H1 (cell line): ENCODE results near the gene LIPT2. TPM values are rescaled to one million over a fixed set of nuclear protein-coding genes. Genes with fewer than 3 reads are reported as not detected.

Experiments used
- CTCF ChIA-PET: fragments of 300-600 bp; sonication (Branson Sonifier 250); formaldehyde crosslinking; loops from one replicate; lab custom pipeline; 2021; ENCODE audit not compliant: partially characterized antibody; lab: Charles Lee
- POLR2A ChIA-PET: fragments of 300-600 bp; sonication (Branson Sonifier 250); formaldehyde crosslinking; loops from one replicate; lab custom pipeline; 2021; ENCODE audit warnings: inconsistent platforms; ENCODE audit not compliant: partially characterized antibody; lab: Charles Lee
- DNase-seq, 2 experiments: peaks; one replicate each; pipeline versions ENCODE4 v3.0.0 to v3.0.0-alpha.2; 2010 to 2022; ENCODE audit warnings: low spot score in 2 of 2, low read depth in 1 of 2, mixed read lengths in 1 of 2
- FAIRE-seq: peaks from 2 replicates; lab custom pipeline; 2011; peaks lifted over from hg19 to GRCh38; lab: Jason Lieb, UNC
- H2AFZ ChIP-seq: 2 replicates; pipeline ENCODE4 v1.8.1; 2012; ENCODE audit warnings: low read length, inconsistent platforms
- H2AK5ac ChIP-seq: 2 replicates; pipeline ENCODE4 v1.6.1; 2013; ENCODE audit warnings: low read depth, low read length
- H2BK120ac ChIP-seq: replicated peaks from 2 replicates; pipeline ENCODE3; 2013; ENCODE audit warnings: low read depth, low read length, inconsistent platforms
- H2BK12ac ChIP-seq: 2 replicates; pipeline ENCODE4 v1.6.1; 2013; ENCODE audit warnings: low read depth, low read length
- H2BK15ac ChIP-seq: 2 replicates; pipeline ENCODE4 v1.6.1; 2013; ENCODE audit warnings: low read length
- H2BK20ac ChIP-seq: 2 replicates; pipeline ENCODE4 v1.6.1; 2013; ENCODE audit warnings: low read length
- H2BK5ac ChIP-seq: 2 replicates; pipeline ENCODE4 v1.6.1; 2013; ENCODE audit warnings: low read depth, low read length
- H3K14ac ChIP-seq: 2 replicates; pipeline ENCODE4 v1.6.1; 2013; ENCODE audit warnings: inconsistent platforms; ENCODE audit not compliant: insufficient read length
- H3K18ac ChIP-seq: 2 replicates; pipeline ENCODE4 v1.6.1; 2013; ENCODE audit warnings: low read length; ENCODE audit errors: extremely low read depth
- H3K23ac ChIP-seq: 2 replicates; pipeline ENCODE4 v1.6.1; 2013; ENCODE audit warnings: inconsistent platforms; ENCODE audit not compliant: insufficient read length
- H3K23me2 ChIP-seq: 2 replicates; pipeline ENCODE4 v1.6.1; 2013; ENCODE audit warnings: low read depth, low read length
- H3K27ac ChIP-seq: 2 replicates; pipeline ENCODE4 v1.6.1; 2011; ENCODE audit warnings: low read depth, low read length, inconsistent platforms
- H3K27me3 ChIP-seq, 4 experiments: replicated peaks in 1 of 4; 1 replicate in 1 of 4; 2 replicates in 3 of 4; pipeline versions ENCODE4 v1.6.1 to v1.8.1; 2011 to 2013; ENCODE audit warnings: low read length in 3 of 4, mild to moderate bottlenecking in 3 of 4, inconsistent platforms in 2 of 4, mixed read lengths in 2 of 4, moderate library complexity in 1 of 4; ENCODE audit not compliant: control insufficient read depth in 3 of 4, insufficient read depth in 3 of 4; ENCODE audit errors: extremely low read depth in 1 of 4
- H3K36me3 ChIP-seq, 4 experiments: 2 replicates each; pipeline versions ENCODE4 v1.6.1 to v1.8.1; 2011 to 2013; ENCODE audit warnings: mild to moderate bottlenecking in 4 of 4, low read length in 3 of 4, moderate library complexity in 2 of 4, control low read depth in 1 of 4, inconsistent platforms in 1 of 4; ENCODE audit not compliant: insufficient read depth in 4 of 4, control insufficient read depth in 2 of 4
- H3K4ac ChIP-seq: replicated peaks from 2 replicates; pipeline ENCODE3; 2013; ENCODE audit warnings: low read length, low read depth, mixed read lengths, inconsistent platforms; ENCODE audit not compliant: insufficient read length
- H3K4me1 ChIP-seq, 4 experiments: replicated peaks in 1 of 4; 1 replicate in 1 of 4; 2 replicates in 3 of 4; pipeline versions ENCODE4 v1.6.1 to v1.8.1; 2011 to 2013; ENCODE audit warnings: low read length in 3 of 4, inconsistent platforms in 2 of 4, mixed read lengths in 1 of 4; ENCODE audit not compliant: insufficient read depth in 4 of 4, control insufficient read depth in 3 of 4
- H3K4me2 ChIP-seq, 2 experiments: 2 replicates each; pipeline versions ENCODE4 v1.6.1 to v1.8.1; 2011 to 2013; ENCODE audit warnings: low read depth in 2 of 2, low read length in 2 of 2, control low read depth in 1 of 2, inconsistent platforms in 1 of 2, mild to moderate bottlenecking in 1 of 2; ENCODE audit not compliant: insufficient read depth in 1 of 2
- H3K4me3 ChIP-seq, 4 experiments: fragments of 200-600, 300-600 bp in 1 of 4; sonication (generic), shearing (Covaris generic), sonication (Bioruptor Twin) in 1 of 4; 2 replicates each; pipeline versions ENCODE4 v1.5.1 to v1.8.1; 2011 to 2016; ENCODE audit warnings: low read length in 4 of 4, low read depth in 3 of 4, control low read depth in 2 of 4, inconsistent platforms in 2 of 4, mild to moderate bottlenecking in 2 of 4, mixed read lengths in 1 of 4, moderate library complexity in 1 of 4; ENCODE audit not compliant: insufficient read depth in 2 of 4; ENCODE audit errors: extremely low read depth in 1 of 4
- H3K56ac ChIP-seq: replicated peaks from 2 replicates; pipeline ENCODE3; 2013; ENCODE audit warnings: low read depth, mild to moderate bottlenecking, mixed read lengths, low read length, inconsistent platforms; ENCODE audit not compliant: insufficient read length
- H3K79me1 ChIP-seq: 2 replicates; pipeline ENCODE4 v1.6.1; 2013; ENCODE audit warnings: low read depth, low read length, control low read depth
- H3K79me2 ChIP-seq, 2 experiments: 2 replicates each; pipeline versions ENCODE4 v1.6.1 to v1.8.1; 2012 to 2013; ENCODE audit warnings: low read length in 2 of 2, mild to moderate bottlenecking in 2 of 2, inconsistent platforms in 1 of 2; ENCODE audit not compliant: insufficient read depth in 2 of 2, control insufficient read depth in 1 of 2
- H3K9ac ChIP-seq, 4 experiments: replicated peaks in 1 of 4; 1 replicate in 1 of 4; 2 replicates in 3 of 4; pipeline versions ENCODE4 v1.6.1 to v1.8.1; 2011 to 2013; ENCODE audit warnings: low read depth in 3 of 4, low read length in 3 of 4, control low read depth in 2 of 4, mild to moderate bottlenecking in 2 of 4, moderate library complexity in 2 of 4, inconsistent platforms in 1 of 4; ENCODE audit errors: extremely low read depth in 1 of 4
- H3K9me3 ChIP-seq, 2 experiments: 2 replicates each; pipeline versions ENCODE4 v1.6.1 to v1.8.1; 2012 to 2013; ENCODE audit warnings: mild to moderate bottlenecking in 2 of 2, moderate library complexity in 2 of 2, control low read depth in 1 of 2, inconsistent platforms in 1 of 2, low read depth in 1 of 2, low read length in 1 of 2, mixed read lengths in 1 of 2; ENCODE audit not compliant: insufficient read depth in 2 of 2
- H4K20me1 ChIP-seq, 2 experiments: replicated peaks in 1 of 2; 2 replicates each; pipeline versions ENCODE3 to v1.8.1; 2011 to 2013; ENCODE audit warnings: inconsistent platforms in 2 of 2, low read length in 2 of 2, mild to moderate bottlenecking in 1 of 2; ENCODE audit not compliant: insufficient read depth in 2 of 2, control insufficient read depth in 1 of 2
- H4K5ac ChIP-seq: 2 replicates; pipeline ENCODE4 v1.6.1; 2013; ENCODE audit warnings: low read length, low read depth, mixed read lengths, inconsistent platforms; ENCODE audit not compliant: insufficient read length
- H4K8ac ChIP-seq: 2 replicates; pipeline ENCODE4 v1.8.0; 2013; ENCODE audit warnings: mild to moderate bottlenecking, moderate library complexity, low read length, inconsistent platforms; ENCODE audit not compliant: insufficient read depth; ENCODE audit errors: extremely low read depth
- H4K91ac ChIP-seq: replicated peaks from 2 replicates; pipeline ENCODE3; 2013; ENCODE audit warnings: low read length, mixed read lengths, inconsistent platforms; ENCODE audit not compliant: insufficient read length
- BACH1 ChIP-seq: IDR thresholded peaks from 2 replicates; pipeline ENCODE4 v1.6.1; 2012; ENCODE audit warnings: low read length, improper control_type of control experiment
- EGR1 ChIP-seq: IDR thresholded peaks from 2 replicates; pipeline ENCODE4 v1.6.1; 2011; ENCODE audit warnings: low read depth, low read length, borderline replicate concordance
- POLR2AphosphoS5 ChIP-seq: IDR thresholded peaks from 2 replicates; pipeline ENCODE4 v1.6.1; 2011; ENCODE audit warnings: low read depth, low read length
- RFX5 ChIP-seq: IDR thresholded peaks from 2 replicates; pipeline ENCODE4 v1.6.1; 2011; ENCODE audit warnings: low read depth, low read length, improper control_type of control experiment, borderline replicate concordance
- SIRT6 ChIP-seq: IDR thresholded peaks from one replicate; pipeline ENCODE4 v1.7.1; 2012; ENCODE audit warnings: low read length, inconsistent platforms
- YY1 ChIP-seq: IDR thresholded peaks from 2 replicates; pipeline ENCODE4 v1.6.1; 2011; ENCODE audit warnings: low read depth, mild to moderate bottlenecking, low read length
- WGBS, 2 experiments: shearing (Covaris generic) in 1 of 2; methylation state at CpG; one replicate each; pipeline versions ENCODE4 v1.1.6 to v1.1.7; 2013 to 2015; ENCODE audit warnings: low lambda C conversion rate in 2 of 2, mixed read lengths in 2 of 2, inconsistent platforms in 1 of 2, low coverage in 1 of 2, missing lambda C conversion rate in 1 of 2; ENCODE audit not compliant: insufficient replicate concordance in 2 of 2, insufficient coverage in 1 of 2, insufficient read length in 1 of 2; ENCODE audit errors: extremely low coverage in 1 of 2, missing lambda C conversion rate in 1 of 2; 5-methylcytosine and 5-hydroxymethylcytosine counted together
- polyA plus RNA-seq, 7 experiments: library from polyadenylated mRNA; depleted of rRNA in 3 of 7; stranded (reverse) in 5 of 7; unstranded in 2 of 7; fragments of >200 nt in 5 of 7; fragments of 200-250 nt in 2 of 7; gene quantifications; 1 replicate in 5 of 7; 2 replicates in 1 of 7; 4 replicates in 1 of 7; pipeline versions ENCODE4 v1.2.1 to v1.2.3, GENCODE V29; 2011 to 2013; ENCODE audit warnings: missing spikeins in 2 of 7, mixed read lengths in 2 of 7
- total RNA-seq: library from RNA; stranded (reverse); fragmentation: NEBNext Ultra II Directional; extraction: Animal tissue kit (Norgen Biotek cat#: 25700); gene quantifications from 2 replicates; pipeline ENCODE4 v1.2.1, GENCODE V29; 2021
- TF ChIP-seq, protein P1 (sequence below): IDR thresholded peaks from 2 replicates; pipeline ENCODE4 v1.6.1; 2011; ENCODE audit warnings: low read depth, mild to moderate bottlenecking, low read length; ENCODE audit not compliant: insufficient read depth

LIPT2 gene
- total and polyA plus RNA-seq, 2 of the 8 experiments (the other 6 are each of a cell fraction or from before 2014, with no cell fraction given) = 6.4 to 16.7 TPM

DNA sequence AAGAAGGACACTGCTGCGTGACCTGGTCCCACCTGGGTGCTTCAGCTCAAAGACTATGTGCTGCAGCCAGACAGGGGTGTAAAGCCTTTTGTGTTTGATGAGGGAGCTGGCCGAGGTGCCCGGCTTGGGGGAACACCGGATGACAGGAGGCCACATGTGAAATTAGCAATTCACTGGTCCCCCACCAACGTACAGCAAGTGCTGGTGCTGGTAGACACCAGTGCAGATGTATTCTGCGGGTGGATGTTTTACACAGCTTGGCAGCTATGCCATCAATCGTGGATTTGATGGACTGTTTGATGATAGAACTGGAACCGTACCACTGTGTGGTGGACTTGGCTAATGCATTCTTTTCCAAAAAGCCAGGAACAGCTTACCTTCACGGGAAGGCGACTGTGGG, 47.9 kb upstream of the LIPT2 start:
- Histone ChIP-seq H3K23ac (no peak overlapping the region), H3K23me2 (no peaks in the 10 kb centered on the region), H3K27me3 (no peaks in the 10 kb centered on the region), H3K4me1 (no peaks in the 10 kb centered on the region), H2AK5ac (no peak overlapping the region), H3K27ac (no peak overlapping the region), H2BK15ac (no peak overlapping the region), H2AFZ (no peak overlapping the region), H3K9me3 (peaks cover 23 to 27% of the 10 kb centered on the region in 2 experiments), H3K14ac (no peak overlapping the region), H2BK20ac (no peak overlapping the region), H2BK5ac (no peak overlapping the region), H2BK120ac (no peak overlapping the region), H4K20me1 (no peaks in the 10 kb centered on the region), H4K5ac (no peak overlapping the region), H3K56ac (no peak overlapping the region), H3K79me1 (no peaks in the 10 kb centered on the region), H3K4me3 (no peak overlapping the region), H3K4me2 (no peak overlapping the region), H3K9ac (no peak overlapping the region), H4K8ac (no peak overlapping the region), H3K18ac (no peak overlapping the region), H3K79me2 (no peaks in the 10 kb centered on the region), H3K4ac (no peak overlapping the region), H2BK12ac (no peak overlapping the region), H3K36me3 (no peaks in the 10 kb centered on the region), H4K91ac (no peak overlapping the region)
- peak in 1 of 2 experiments; percentile 16 for DNase-seq
- WGBS, 2 experiments = 95% methylated on average over 7 of the region's 10 CpGs; no CpG with 5 or more reads in 1 of the 2 experiments
- no peak for FAIRE-seq
- TF ChIP-seq RFX5 (no peak), EGR1 (no peak), SIRT6 (no peak), BACH1 (no peak), POLR2AphosphoS5 (no peak), YY1 (no peak)
- TF ChIP-seq, protein P1, sequence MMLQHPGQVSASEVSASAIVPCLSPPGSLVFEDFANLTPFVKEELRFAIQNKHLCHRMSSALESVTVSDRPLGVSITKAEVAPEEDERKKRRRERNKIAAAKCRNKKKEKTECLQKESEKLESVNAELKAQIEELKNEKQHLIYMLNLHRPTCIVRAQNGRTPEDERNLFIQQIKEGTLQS = no peak
- ChIA-PET CTCF (interaction anchor here (0.9 kb wide), 1 partner anchor 19 kb away, joined by 3 read pairs; no protein-coding TSS in a partner anchor), POLR2A (no interaction called here)
